HCT116 (cell line): ENCODE measurements around the gene SEC22C. TPM values are rescaled to one million over a fixed set of nuclear protein-coding genes. Genes with fewer than 3 reads are reported as not detected.

Experiments used
- ATAC-seq: fragments of 200-7000 bp; cut with Tn5 transposase; 2 replicates; pipeline ENCODE4 v1.9.1; 2020; ENCODE audit warnings: mild to moderate bottlenecking, moderate library complexity
- BruUV-seq: library from RNA; stranded (reverse); fragments of 400-500 nt; replicated peaks from 2 replicates; lab custom pipeline; 2021; lab: Mats Ljungman, UMichigan
- CTCF ChIA-PET: fragments of 300-600 bp; sonication (Branson Sonifier 250); formaldehyde crosslinking; loops from one replicate; lab custom pipeline; 2021; ENCODE audit warnings: antibody characterized with exemption; lab: Charles Lee
- POLR2A ChIA-PET: fragments of 300-600, 350-600 bp; sonication (Branson Sonifier 250); formaldehyde crosslinking; loops from one replicate; lab custom pipeline; 2021; ENCODE audit warnings: antibody characterized with exemption; lab: Charles Lee
- RAD21 ChIA-PET, 2 experiments: fragments of 300-600 bp; sonication (Branson Sonifier 250); formaldehyde crosslinking; loops; one replicate each; lab custom pipeline; 2023; ENCODE audit warnings: low total read pairs in 2 of 2; ENCODE audit not compliant: uncharacterized antibody in 2 of 2, unreplicated experiment in 2 of 2, low non-redundant PET in 1 of 2; lab: Charles Lee
- DNase-seq: peaks from one replicate; pipeline ENCODE4 v3.0.0-alpha.2; 2010; ENCODE audit warnings: low read depth, low spot score
- H2AFZ ChIP-seq: fragments of 200-600 bp; shearing (Covaris generic), sonication (generic); 2 replicates; pipeline ENCODE4 v1.6.1; 2017; ENCODE audit warnings: low read depth, mixed run types, mixed read lengths, antibody characterized with exemption, low read length; ENCODE audit not compliant: poor library complexity, severe bottlenecking
- H3K27ac ChIP-seq: 2 replicates; pipeline ENCODE4 v1.5.1; 2012; ENCODE audit warnings: low read depth, low read length
- H3K27me3 ChIP-seq: fragments of 200-600 bp; sonication (generic); 2 replicates; pipeline ENCODE4 v1.6.1; 2016; ENCODE audit warnings: mixed run types, low read length, mixed read lengths; ENCODE audit not compliant: insufficient read depth
- H3K36me3 ChIP-seq, 2 experiments: fragments of 200-500 bp in 1 of 2; fragments of 200-600 bp in 1 of 2; sonication (Bioruptor generic) in 1 of 2; sonication (generic) in 1 of 2; 2 replicates each; pipeline versions ENCODE4 v1.5.1 to v1.6.1; 2014 to 2016; ENCODE audit warnings: low read length in 2 of 2, inconsistent platforms in 1 of 2, mixed read lengths in 1 of 2, mixed run types in 1 of 2; ENCODE audit not compliant: insufficient read depth in 2 of 2, control insufficient read depth in 1 of 2
- H3K4me1 ChIP-seq, 2 experiments: fragments of 200-600 bp in 1 of 2; sonication (generic) in 1 of 2; 2 replicates each; pipeline versions ENCODE4 v1.5.1 to v1.6.1; 2012 to 2017; ENCODE audit warnings: low read length in 2 of 2, inconsistent platforms in 1 of 2, mild to moderate bottlenecking in 1 of 2, mixed read lengths in 1 of 2, mixed run types in 1 of 2, moderate library complexity in 1 of 2; ENCODE audit not compliant: insufficient read depth in 2 of 2, control insufficient read depth in 1 of 2
- H3K4me2 ChIP-seq: fragments of 200-600 bp; sonication (generic); 2 replicates; pipeline ENCODE4 v1.6.1; 2017; ENCODE audit warnings: mixed run types, low read length, mixed read lengths
- H3K4me3 ChIP-seq, 2 experiments: fragments of 200-600 bp in 1 of 2; sonication (generic) in 1 of 2; replicated peaks in 1 of 2; 2 replicates each; pipeline ENCODE4 v1.5.1; 2011 to 2016; ENCODE audit warnings: low read length in 2 of 2, control low read depth in 1 of 2, low read depth in 1 of 2, mild to moderate bottlenecking in 1 of 2, mixed read lengths in 1 of 2, mixed run types in 1 of 2
- H3K79me2 ChIP-seq: fragments of 200-600 bp; sonication (generic); 2 replicates; pipeline ENCODE4 v1.6.1; 2017; ENCODE audit warnings: mild to moderate bottlenecking, mixed run types, low read length, moderate library complexity, mixed read lengths; ENCODE audit not compliant: insufficient read depth
- H3K9ac ChIP-seq: fragments of 200-600 bp; sonication (generic); 2 replicates; pipeline ENCODE4 v1.6.1; 2016; ENCODE audit warnings: low read length, mixed read lengths
- H3K9me2 ChIP-seq: fragments of 200-600 bp; sonication (generic), shearing (Covaris generic); 2 replicates; pipeline ENCODE4 v1.6.1; 2017; ENCODE audit warnings: mixed run types, mild to moderate bottlenecking, moderate library complexity; ENCODE audit not compliant: insufficient read depth
- H3K9me3 ChIP-seq, 2 experiments: fragments of 200-500 bp in 1 of 2; fragments of 200-600 bp in 1 of 2; sonication (Bioruptor generic) in 1 of 2; sonication (generic) in 1 of 2; 2 replicates each; pipeline ENCODE4 v1.6.1; 2014 to 2017; ENCODE audit warnings: low read length in 2 of 2, mixed read lengths in 2 of 2, inconsistent platforms in 1 of 2, low read depth in 1 of 2, mild to moderate bottlenecking in 1 of 2, mixed run types in 1 of 2, moderate library complexity in 1 of 2; ENCODE audit not compliant: control insufficient read depth in 1 of 2, insufficient read depth in 1 of 2
- H4K20me1 ChIP-seq: fragments of 200-600 bp; sonication (generic), shearing (Covaris generic); 2 replicates; pipeline ENCODE4 v1.6.1; 2017; ENCODE audit warnings: mixed run types, mild to moderate bottlenecking, moderate library complexity; ENCODE audit not compliant: insufficient read depth
- CBX3 ChIP-seq: IDR thresholded peaks from 2 replicates; pipeline ENCODE4 v1.6.1; 2012; ENCODE audit warnings: low read depth
- ELF1 ChIP-seq: IDR thresholded peaks from 2 replicates; pipeline ENCODE4 v1.6.1; 2012; ENCODE audit warnings: low read depth, borderline replicate concordance
- MAX ChIP-seq: IDR thresholded peaks from 2 replicates; pipeline ENCODE4 v1.6.1; 2012
- RAD21 ChIP-seq: IDR thresholded peaks from 2 replicates; pipeline ENCODE4 v1.6.1; 2012; ENCODE audit warnings: low read depth, mild to moderate bottlenecking
- SP1 ChIP-seq: IDR thresholded peaks from 2 replicates; pipeline ENCODE4 v1.6.1; 2012; ENCODE audit warnings: low read depth
- TCF7L2 ChIP-seq: IDR thresholded peaks from 2 replicates; pipeline ENCODE4 v1.7.0; 2011; ENCODE audit warnings: borderline replicate concordance, inconsistent platforms; ENCODE audit not compliant: insufficient read depth, insufficient read length; ENCODE audit errors: extremely low read depth
- ZBTB33 ChIP-seq: IDR thresholded peaks from 2 replicates; pipeline ENCODE4 v1.6.1; 2011; ENCODE audit warnings: mild to moderate bottlenecking, low read length, moderate library complexity; ENCODE audit not compliant: insufficient replicate concordance; ENCODE audit errors: extremely low read depth
- ZFX ChIP-seq: fragments of 450-650 bp; IDR thresholded peaks from 2 replicates; pipeline ENCODE4 v1.6.1; 2017
- intact Hi-C: fragments of 100-400 bp; cut with micrococcal nuclease; formaldehyde crosslinking; loops from 2 replicates; pipeline ENCODE4 v1.10.0; 2022
- total RNA-seq: library from RNA; stranded (reverse); gene quantifications from one replicate; pipeline ENCODE4 v1.2.1, GENCODE V29; 2021; ENCODE audit not compliant: unreplicated experiment

The SEC22C gene
- total RNA-seq, 1 experiment from 2014 or later = 43.4 TPM

- no peaks in the 10 kb centered on the region for H3K36me3 ChIP-seq
- H3K9ac ChIP-seq = no peak overlapping the region
- no peak overlapping the region for H2AFZ ChIP-seq
- no peak for DNase-seq
- no peak overlapping the region for H3K4me2 ChIP-seq
- intact Hi-C loops = no loop called here
- H3K4me3 ChIP-seq = no peak overlapping the region
- H3K79me2 ChIP-seq = no peaks in the 10 kb centered on the region
- no peaks in the 10 kb centered on the region for H4K20me1 ChIP-seq
- POLR2A ChIA-PET = no interaction called here
- RAD21 ChIA-PET = no interaction called here
- CTCF ChIA-PET = no interaction called here
- no peak overlapping the region for H3K27ac ChIP-seq
- no peaks in the 10 kb centered on the region for H3K27me3 ChIP-seq
- no peaks in the 10 kb centered on the region for H3K4me1 ChIP-seq
- no TSS peak for BruUV-seq
- no peaks in the 10 kb centered on the region for H3K9me3 ChIP-seq
- TF ChIP-seq ZFX = no peak
- TF ChIP-seq ZBTB33 = no peak
- TF ChIP-seq TCF7L2 = no peak
- TF ChIP-seq ELF1 = no peak
- TF ChIP-seq CBX3 = no peak
- no peaks in the 10 kb centered on the region for H3K9me2 ChIP-seq
- no peak for ATAC-seq
Observed at GRCh38 chr3:42520336-42520735, 61.4 kb downstream of the SEC22C start.

- Histone ChIP-seq H3K4me2 (no peak overlapping the region), H4K20me1 (no peaks in the 10 kb centered on the region), H3K9me2 (no peaks in the 10 kb centered on the region), H3K79me2 (no peaks in the 10 kb centered on the region), H3K4me1 (no peaks in the 10 kb centered on the region), H3K9ac (no peak overlapping the region), H3K4me3 (no peak overlapping the region), H3K27me3 (no peaks in the 10 kb centered on the region), H3K9me3 (no peaks in the 10 kb centered on the region), H3K36me3 (no peaks in the 10 kb centered on the region), H2AFZ (no peak overlapping the region), H3K27ac (no peak overlapping the region)
- TF ChIP-seq ZFX = no peak
- no peak for TF ChIP-seq RAD21
- TF ChIP-seq MAX = no peak
- no peak for TF ChIP-seq ZBTB33
- TF ChIP-seq TCF7L2 = no peak
- no peak for TF ChIP-seq SP1
- intact Hi-C loops = no loop called here
- ChIA-PET RAD21 (no interaction called here), CTCF (no interaction called here), POLR2A (interaction anchor here (1.3 kb wide), 1 partner anchor 17 kb away, joined by 3 read pairs; the partner anchor contains the start of gene VIPR1)
- no TSS peak for BruUV-seq
- DNase-seq = no peak
- no peak for ATAC-seq
Observed at GRCh38 chr3:42519568-42519962, 62.2 kb downstream of the SEC22C start.
